ENCODE results near the gene ZSWIM3. TPM values are rescaled to one million over a fixed set of nuclear protein-coding genes. Genes with fewer than 3 reads are reported as not detected.

The ZSWIM3 gene
- total and polyA plus RNA-seq, 3 donors from 2014 or later: 8.0 to 12.8 (median 9.3) TPM

DNA sequence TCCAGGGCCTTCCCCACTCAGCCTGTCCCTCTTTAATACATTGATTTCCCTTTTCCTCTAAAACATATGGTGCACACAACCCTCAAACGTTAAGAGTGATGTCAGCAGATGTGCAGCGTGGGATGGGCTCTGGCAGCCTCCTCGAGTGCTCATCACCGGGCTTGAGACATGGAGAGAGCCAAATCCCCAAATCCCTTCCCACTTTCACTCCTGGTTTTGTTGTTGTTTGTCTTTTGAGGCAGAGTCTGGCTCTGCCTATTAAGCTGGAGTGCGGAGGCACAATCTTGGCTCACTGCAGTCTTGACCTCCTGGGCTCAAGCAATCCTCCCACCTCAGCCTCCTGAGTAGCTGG is 60.4 kb downstream of the ZSWIM3 start:
- peak overlapping the region; percentile 61 to 90 for H3K27ac ChIP-seq
- H3K4me1 ChIP-seq: peaks cover 39% of the 10 kb centered on the region
- TF ChIP-seq, protein P1, sequence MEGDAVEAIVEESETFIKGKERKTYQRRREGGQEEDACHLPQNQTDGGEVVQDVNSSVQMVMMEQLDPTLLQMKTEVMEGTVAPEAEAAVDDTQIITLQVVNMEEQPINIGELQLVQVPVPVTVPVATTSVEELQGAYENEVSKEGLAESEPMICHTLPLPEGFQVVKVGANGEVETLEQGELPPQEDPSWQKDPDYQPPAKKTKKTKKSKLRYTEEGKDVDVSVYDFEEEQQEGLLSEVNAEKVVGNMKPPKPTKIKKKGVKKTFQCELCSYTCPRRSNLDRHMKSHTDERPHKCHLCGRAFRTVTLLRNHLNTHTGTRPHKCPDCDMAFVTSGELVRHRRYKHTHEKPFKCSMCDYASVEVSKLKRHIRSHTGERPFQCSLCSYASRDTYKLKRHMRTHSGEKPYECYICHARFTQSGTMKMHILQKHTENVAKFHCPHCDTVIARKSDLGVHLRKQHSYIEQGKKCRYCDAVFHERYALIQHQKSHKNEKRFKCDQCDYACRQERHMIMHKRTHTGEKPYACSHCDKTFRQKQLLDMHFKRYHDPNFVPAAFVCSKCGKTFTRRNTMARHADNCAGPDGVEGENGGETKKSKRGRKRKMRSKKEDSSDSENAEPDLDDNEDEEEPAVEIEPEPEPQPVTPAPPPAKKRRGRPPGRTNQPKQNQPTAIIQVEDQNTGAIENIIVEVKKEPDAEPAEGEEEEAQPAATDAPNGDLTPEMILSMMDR (IDR thresholded peaks at IDR 0.05): no peak
- no peak for TF ChIP-seq POLR2A (IDR thresholded peaks at IDR 0.05)
- H3K4me3 ChIP-seq: no peak overlapping the region
- WGBS, 2 donors: 40 to 47% methylated on average over 5 of the region's 5 CpGs
- no peaks in the 10 kb centered on the region for H3K27me3 ChIP-seq
- no peaks in the 10 kb centered on the region for H3K36me3 ChIP-seq (ENCODE audit: low read depth, missing control alignments)
- no peaks in the 10 kb centered on the region for H3K9me3 ChIP-seq
- peak; percentile 39 for DNase-seq
- intact Hi-C loops (cut with DNase I; ENCODE audit: low total_unique reads): no loop called here

DNA sequence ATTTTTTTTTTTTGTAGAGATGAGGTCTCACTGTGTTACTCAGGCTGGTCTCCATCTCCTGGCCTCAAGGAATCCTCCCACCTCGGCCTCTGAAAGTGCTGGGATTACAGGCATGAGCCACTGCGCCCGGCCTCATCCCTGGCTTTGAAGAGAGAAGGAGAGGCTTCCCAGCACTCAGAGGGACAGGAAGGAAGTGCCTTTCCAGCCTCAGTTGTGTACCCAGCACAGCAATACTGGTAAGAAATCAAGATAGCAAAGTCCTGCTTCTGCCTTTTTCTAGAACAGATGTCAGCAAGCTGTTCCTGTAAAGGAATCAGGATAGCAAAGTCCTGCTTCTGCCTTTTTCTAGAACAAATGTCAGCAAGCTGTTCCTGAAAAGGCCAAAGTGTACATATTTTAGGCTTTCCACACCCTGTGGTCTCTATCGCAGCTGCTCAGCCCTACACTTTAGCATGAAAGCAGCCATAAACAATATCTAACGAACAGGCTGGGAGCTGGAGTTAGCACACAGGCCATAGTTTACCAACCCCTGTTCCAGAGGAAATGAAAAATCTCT is 60.8 kb downstream of the ZSWIM3 start:
- WGBS, 2 donors: 30 to 50% methylated on average over 4 to 5 of the region's 5 CpGs
- Histone ChIP-seq H3K27me3 (no peaks in the 10 kb centered on the region), H3K27ac (peak overlapping the region; percentile 61 to 90), H3K36me3 (ENCODE audit: low read depth, missing control alignments) (no peaks in the 10 kb centered on the region), H3K9me3 (no peaks in the 10 kb centered on the region), H3K4me1 (peaks cover 39% of the 10 kb centered on the region), H3K4me3 (no peak overlapping the region)
- intact Hi-C loops (cut with DNase I; ENCODE audit: low total_unique reads): no loop called here
- no peak for DNase-seq
- TF ChIP-seq, protein P1 (IDR thresholded peaks at IDR 0.05): no peak
- no peak for TF ChIP-seq POLR2A (IDR thresholded peaks at IDR 0.05)

DNA sequence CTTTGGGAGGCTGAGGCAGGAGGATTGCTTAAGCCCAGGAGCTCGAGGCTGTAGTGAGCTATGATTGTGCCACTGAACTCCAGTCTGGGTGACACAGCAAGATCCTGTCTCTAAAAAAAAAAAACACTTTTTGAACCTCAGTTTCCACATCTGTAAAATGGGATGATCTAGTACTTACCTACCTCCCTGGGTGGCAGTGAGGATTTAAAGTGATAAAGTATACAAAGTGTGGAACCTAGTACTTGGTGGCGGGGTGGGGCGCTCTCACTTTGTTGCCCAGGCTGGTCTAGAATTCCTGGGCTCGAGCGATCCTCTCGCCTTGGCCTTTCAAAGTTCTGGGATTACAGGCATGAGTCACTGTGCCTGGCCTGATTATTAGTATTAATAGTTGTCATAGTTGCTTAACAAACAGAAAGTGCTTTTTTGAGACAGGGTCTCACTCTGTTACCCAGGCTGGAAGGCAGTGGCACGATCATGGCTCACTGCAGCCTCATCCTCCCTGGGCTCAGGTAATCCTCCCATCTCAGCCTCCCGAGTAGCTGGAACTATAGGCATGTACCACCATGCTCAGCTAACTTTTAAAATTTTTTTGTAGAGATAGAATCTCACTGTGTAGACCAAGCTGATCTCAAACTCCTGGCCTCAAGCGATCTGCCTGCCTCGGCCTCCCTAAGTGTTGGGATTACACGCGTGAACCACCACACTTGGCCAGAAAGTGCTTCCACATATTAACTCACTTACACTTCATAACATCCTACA is 61.5 kb downstream of the ZSWIM3 start:
- Histone ChIP-seq H3K9me3 (no peaks in the 10 kb centered on the region), H3K27ac (peak overlapping the region; percentile 61 to 90), H3K36me3 (ENCODE audit: low read depth, missing control alignments) (no peaks in the 10 kb centered on the region), H3K4me3 (no peak overlapping the region), H3K27me3 (no peaks in the 10 kb centered on the region), H3K4me1 (peaks cover 45% of the 10 kb centered on the region)
- DNase-seq: no peak
- TF ChIP-seq POLR2A (IDR thresholded peaks at IDR 0.05): no peak
- TF ChIP-seq, protein P1 (IDR thresholded peaks at IDR 0.05): no peak
- whole genome bisulfite sequencing, 2 donors: 81 to 85% methylated on average over 12 of the region's 12 CpGs
- intact Hi-C loops (cut with DNase I; ENCODE audit: low total_unique reads): no loop called here

DNA sequence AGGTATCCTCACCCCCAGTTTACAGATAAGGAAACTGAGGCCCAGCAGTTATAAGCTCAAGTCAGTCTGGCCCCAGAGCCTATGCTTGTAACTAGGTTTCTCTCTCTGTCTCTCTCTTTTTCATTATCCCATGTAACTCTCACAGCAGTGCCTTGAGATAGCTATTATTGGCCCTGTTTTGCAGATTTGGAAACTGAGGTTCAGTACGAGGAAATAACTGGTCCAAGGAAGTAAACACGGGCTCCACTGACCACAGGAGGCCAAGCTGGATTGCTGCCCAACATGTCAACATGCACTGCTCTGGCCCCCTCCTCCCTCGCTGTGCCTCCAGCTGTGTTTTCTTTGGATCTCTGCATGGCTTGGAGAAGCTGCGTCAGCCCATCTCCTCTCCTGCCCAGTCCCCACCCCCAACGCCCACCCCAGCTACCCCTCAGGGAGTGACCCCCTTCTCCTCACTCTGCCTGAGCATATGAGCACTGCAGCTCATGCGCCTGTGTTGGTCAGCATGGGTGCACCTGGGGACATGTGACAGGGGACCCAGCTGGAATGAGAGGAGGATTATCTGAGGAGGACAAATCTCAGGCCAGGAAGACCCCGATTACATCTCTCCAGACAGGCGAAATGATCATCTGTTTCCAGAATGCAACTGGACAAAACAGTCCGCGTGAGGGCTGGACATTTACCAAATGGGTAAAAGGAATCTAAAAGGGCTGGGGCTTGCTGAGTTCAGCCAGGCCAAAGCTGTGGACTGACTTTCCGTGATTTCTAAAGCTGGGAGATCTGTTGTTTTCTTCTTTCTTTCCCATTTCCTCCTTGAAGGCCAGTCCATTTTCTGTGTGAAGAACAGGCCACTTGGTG is 62.4 kb downstream of the ZSWIM3 start:
- WGBS, 2 donors: 39 to 50% methylated on average over 10 to 11 of the region's 11 CpGs
- Histone ChIP-seq H3K27me3 (no peaks in the 10 kb centered on the region), H3K9me3 (no peaks in the 10 kb centered on the region), H3K4me3 (no peak overlapping the region), H3K4me1 (peaks cover 52% of the 10 kb centered on the region), H3K36me3 (ENCODE audit: low read depth, missing control alignments) (no peaks in the 10 kb centered on the region), H3K27ac (peak overlapping the region; percentile 61 to 90)
- intact Hi-C loops (cut with DNase I; ENCODE audit: low total_unique reads): no loop called here
- no peak for TF ChIP-seq POLR2A (IDR thresholded peaks at IDR 0.05)
- TF ChIP-seq, protein P1 (IDR thresholded peaks at IDR 0.05): no peak
- DNase-seq: peak; percentile 84

Measured in testis (tissue), 3 donors.